OCI-LY3 (cell line): ENCODE data around the gene TCF3.
"Not testable (repeated sequence)": the region's sequence is repeated elsewhere in the genome, so short reads cannot be mapped to it uniquely, and the experiment has no call there.

Experiments used
- H2AFZ ChIP-seq: fragments of 200-600, 300-600 bp; shearing (Covaris generic); 2 replicates; pipeline ENCODE4 v1.6.0; 2014; ENCODE audit warnings: antibody characterized with exemption, low read depth, low read length
- H3K27ac ChIP-seq: fragments of 200-600, 300-600 bp; sonication (generic); 2 replicates; pipeline ENCODE4 v1.5.1; 2014; ENCODE audit warnings: mild to moderate bottlenecking, low read length, moderate library complexity, mixed read lengths
- H3K27me3 ChIP-seq: fragments of 200-600, 300-600 bp; sonication (generic); 2 replicates; pipeline ENCODE4 v1.6.1; 2014; ENCODE audit warnings: low read depth, low read length, mixed read lengths
- H3K36me3 ChIP-seq: fragments of 200-600, 300-600 bp; sonication (generic); replicated peaks from 2 replicates; pipeline ENCODE3; 2014; ENCODE audit warnings: low read depth, low read length, mixed read lengths
- H3K4me1 ChIP-seq: fragments of 300-600, 200-600 bp; sonication (generic); 2 replicates; pipeline ENCODE4 v1.6.1; 2014; ENCODE audit warnings: low read length, mixed read lengths
- H3K4me2 ChIP-seq: fragments of 200-600, 300-600 bp; sonication (generic); 2 replicates; pipeline ENCODE4 v1.6.1; 2014; ENCODE audit warnings: low read length, mixed read lengths
- H3K4me3 ChIP-seq: fragments of 300-600, 200-600 bp; sonication (generic); 2 replicates; pipeline ENCODE4 v1.5.1; 2014; ENCODE audit warnings: antibody characterized with exemption, mild to moderate bottlenecking, low read length, moderate library complexity
- H3K79me2 ChIP-seq: fragments of 300-600, 200-600 bp; shearing (Covaris generic); 2 replicates; pipeline ENCODE4 v1.6.1; 2014; ENCODE audit warnings: mild to moderate bottlenecking, low read length, mixed read lengths
- H3K9ac ChIP-seq: fragments of 300-600, 200-600 bp; shearing (Covaris generic); 2 replicates; pipeline ENCODE4 v1.6.0; 2014; ENCODE audit warnings: mild to moderate bottlenecking, low read length, moderate library complexity
- H3K9me3 ChIP-seq: fragments of 200-600, 300-600 bp; shearing (Covaris generic); 2 replicates; pipeline ENCODE4 v1.6.1; 2014; ENCODE audit warnings: low read length, mixed read lengths; ENCODE audit not compliant: insufficient read depth
- H4K20me1 ChIP-seq: fragments of 200-600, 300-600 bp; sonication (generic); 2 replicates; pipeline ENCODE4 v1.6.1; 2016; ENCODE audit warnings: low read length, mixed read lengths; ENCODE audit not compliant: insufficient read depth
- EZH2phosphoT487 ChIP-seq: fragments of 200-600 bp; shearing (Covaris generic); IDR thresholded peaks from 2 replicates; pipeline ENCODE4 v1.6.1; 2018; ENCODE audit warnings: antibody characterized with exemption, mixed run types, low read depth
- TF ChIP-seq, protein P1 (sequence below): fragments of 200-600, 300-600 bp; sonication (generic); IDR thresholded peaks from 2 replicates; pipeline ENCODE4 v1.5.1; 2014; ENCODE audit warnings: antibody characterized with exemption, low read length, low read depth

TCF3 gene

GRCh38 chr19:1663852-1664251 lies 11.4 kb upstream of the TCF3 start:
- H3K4me1 ChIP-seq, result peaks cover 73% of the 10 kb centered on the region
- peaks cover 7% of the 10 kb centered on the region for H3K36me3 ChIP-seq
- peak overlapping the region; percentile 37; the same call in 1 of the 2 replicates for H3K4me3 ChIP-seq
- H4K20me1 ChIP-seq, result no peaks in the 10 kb centered on the region
- H3K79me2 ChIP-seq, result no peaks in the 10 kb centered on the region
- peak overlapping the region; percentile 98 for H3K27ac ChIP-seq
- H3K9me3 ChIP-seq, result peaks cover 12% of the 10 kb centered on the region; the same call in 1 of the 2 replicates
- peak overlapping the region; percentile 35; the same call in 1 of the 2 replicates for H3K9ac ChIP-seq
- no peaks in the 10 kb centered on the region for H3K27me3 ChIP-seq
- no peak overlapping the region for H2AFZ ChIP-seq
- TF ChIP-seq EZH2phosphoT487, result no peak
- TF ChIP-seq, protein P1, sequence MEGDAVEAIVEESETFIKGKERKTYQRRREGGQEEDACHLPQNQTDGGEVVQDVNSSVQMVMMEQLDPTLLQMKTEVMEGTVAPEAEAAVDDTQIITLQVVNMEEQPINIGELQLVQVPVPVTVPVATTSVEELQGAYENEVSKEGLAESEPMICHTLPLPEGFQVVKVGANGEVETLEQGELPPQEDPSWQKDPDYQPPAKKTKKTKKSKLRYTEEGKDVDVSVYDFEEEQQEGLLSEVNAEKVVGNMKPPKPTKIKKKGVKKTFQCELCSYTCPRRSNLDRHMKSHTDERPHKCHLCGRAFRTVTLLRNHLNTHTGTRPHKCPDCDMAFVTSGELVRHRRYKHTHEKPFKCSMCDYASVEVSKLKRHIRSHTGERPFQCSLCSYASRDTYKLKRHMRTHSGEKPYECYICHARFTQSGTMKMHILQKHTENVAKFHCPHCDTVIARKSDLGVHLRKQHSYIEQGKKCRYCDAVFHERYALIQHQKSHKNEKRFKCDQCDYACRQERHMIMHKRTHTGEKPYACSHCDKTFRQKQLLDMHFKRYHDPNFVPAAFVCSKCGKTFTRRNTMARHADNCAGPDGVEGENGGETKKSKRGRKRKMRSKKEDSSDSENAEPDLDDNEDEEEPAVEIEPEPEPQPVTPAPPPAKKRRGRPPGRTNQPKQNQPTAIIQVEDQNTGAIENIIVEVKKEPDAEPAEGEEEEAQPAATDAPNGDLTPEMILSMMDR, result no peak
- peak overlapping the region; percentile 56 for H3K4me2 ChIP-seq

GRCh38 chr19:1663227-1663626 lies 10.8 kb upstream of the TCF3 start:
- H3K36me3 ChIP-seq, H3K79me2 ChIP-seq, H3K4me2 ChIP-seq, H3K9ac ChIP-seq, H4K20me1 ChIP-seq, H2AFZ ChIP-seq, H3K27me3 ChIP-seq, H3K4me3 ChIP-seq: not testable (repeated sequence)
- Histone ChIP-seq H3K27ac (peak overlapping the region; percentile 98), H3K9me3 (peaks cover 12% of the 10 kb centered on the region; the same call in 1 of the 2 replicates), H3K4me1 (peaks cover 73% of the 10 kb centered on the region)

- Histone ChIP-seq H3K4me1 (peaks cover 70% of the 10 kb centered on the region), H3K36me3 (peaks cover 7% of the 10 kb centered on the region), H4K20me1 (no peaks in the 10 kb centered on the region), H3K4me3 (no peak overlapping the region), H3K9me3 (peaks cover 12% of the 10 kb centered on the region; the same call in 1 of the 2 replicates), H3K27ac (peak overlapping the region; percentile 83), H2AFZ (no peak overlapping the region), H3K79me2 (no peaks in the 10 kb centered on the region), H3K4me2 (no peak overlapping the region), H3K27me3 (no peaks in the 10 kb centered on the region), H3K9ac (no peak overlapping the region)
- TF ChIP-seq, protein P1, result no peak
- no peak for TF ChIP-seq EZH2phosphoT487
These were observed 9.6 kb upstream of the TCF3 start for GRCh38 chr19:1661995-1662394.

GRCh38 chr19:1659084-1659427 lies 6.6 kb upstream of the TCF3 start:
- H3K27ac ChIP-seq, result no peak overlapping the region
- H3K4me1 ChIP-seq, result peaks cover 51% of the 10 kb centered on the region
- no peak overlapping the region for H3K9ac ChIP-seq
- TF ChIP-seq EZH2phosphoT487, result no peak
- TF ChIP-seq, protein P1, result no peak
- no peak overlapping the region for H3K4me2 ChIP-seq
- no peak overlapping the region for H2AFZ ChIP-seq
- peaks cover 7% of the 10 kb centered on the region for H3K36me3 ChIP-seq
- H4K20me1 ChIP-seq, result no peaks in the 10 kb centered on the region
- H3K4me3 ChIP-seq, result no peak overlapping the region
- no peaks in the 10 kb centered on the region for H3K27me3 ChIP-seq
- peaks cover 12% of the 10 kb centered on the region; the same call in 1 of the 2 replicates for H3K9me3 ChIP-seq
- H3K79me2 ChIP-seq, result no peaks in the 10 kb centered on the region
